ENCODE measurements around the gene PLXNA2.

PLXNA2 gene

GRCh38 chr1:208012721-208013120 lies 231.5 kb downstream of the PLXNA2 start:
- no peak for DNase-seq (ENCODE audit: low spot score)
- no peak for TF ChIP-seq CTCF (IDR thresholded peaks at IDR 0.05; ENCODE audit: extremely low read depth, missing control alignments)

DNA sequence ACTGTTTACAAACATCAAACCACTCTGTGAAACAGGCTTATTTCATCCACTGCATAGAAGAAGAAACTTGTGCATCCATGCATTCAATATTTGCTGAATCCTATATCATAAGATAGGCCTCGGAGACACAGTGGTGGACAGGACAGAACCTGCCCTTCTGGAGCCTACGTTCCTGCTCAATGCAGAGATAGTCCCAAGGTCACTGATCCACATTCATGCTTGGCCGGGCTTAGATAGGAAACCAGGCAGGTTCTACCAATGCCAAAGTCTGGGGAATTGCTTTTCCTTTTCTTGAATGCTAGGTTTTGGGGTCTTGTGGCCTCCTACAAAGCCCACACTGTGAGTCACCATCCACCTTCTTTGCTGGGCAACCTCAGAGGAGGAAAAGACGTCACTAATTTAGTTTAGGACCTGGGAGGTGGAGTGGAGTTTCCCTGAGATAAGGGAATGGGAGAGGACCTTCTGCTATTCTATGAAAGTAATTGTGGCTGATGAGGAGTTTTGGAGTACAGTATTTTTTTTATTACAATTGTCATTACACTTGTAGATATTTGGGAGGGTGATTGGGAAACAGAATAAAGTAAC lies 233.6 kb downstream of the PLXNA2 start:
- no peak for DNase-seq (ENCODE audit: low spot score)
- no peak for TF ChIP-seq CTCF (IDR thresholded peaks at IDR 0.05; ENCODE audit: extremely low read depth, missing control alignments)

DNA sequence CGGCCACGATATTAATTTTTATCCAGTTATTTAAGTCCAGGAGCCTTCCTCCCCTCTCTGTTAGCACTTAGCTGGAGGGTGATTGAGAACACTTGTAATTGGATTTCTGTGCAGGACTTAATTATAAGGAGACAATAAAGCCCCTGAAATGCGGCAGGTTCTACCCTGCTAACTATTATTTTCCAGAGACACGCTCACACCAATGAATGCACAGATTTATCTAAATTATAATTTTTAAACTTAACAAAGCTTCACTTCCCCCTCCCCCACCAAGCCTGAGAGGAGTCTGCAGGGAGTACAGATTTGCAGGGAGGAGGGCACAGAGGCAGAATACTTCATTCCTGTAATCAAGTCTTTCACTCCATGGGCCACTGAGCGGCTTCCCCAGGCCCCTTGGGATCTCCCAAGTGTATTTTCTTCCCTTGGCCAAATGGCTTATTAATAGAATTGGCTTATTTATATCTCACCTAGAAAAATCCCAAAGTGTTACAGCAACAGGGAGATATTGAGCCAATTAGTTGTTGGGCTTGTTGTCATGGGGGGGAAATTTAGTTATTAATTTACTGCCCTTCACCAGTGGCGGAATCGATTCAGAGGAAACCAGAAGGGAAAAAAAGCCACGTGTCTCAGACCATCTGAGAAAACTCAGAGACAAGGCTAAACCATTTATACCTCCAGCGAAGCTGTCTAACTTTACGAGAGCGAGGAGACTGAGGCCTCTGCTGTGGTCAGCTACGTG lies 234.3 kb downstream of the PLXNA2 start:
- DNase-seq (ENCODE audit: low spot score), result no peak
- TF ChIP-seq CTCF (IDR thresholded peaks at IDR 0.05; ENCODE audit: extremely low read depth, missing control alignments), result no peak

GRCh38 chr1:208009303-208009702 lies 234.9 kb downstream of the PLXNA2 start:
- DNase-seq (ENCODE audit: low spot score), result no peak
- no peak for TF ChIP-seq CTCF (IDR thresholded peaks at IDR 0.05; ENCODE audit: extremely low read depth, missing control alignments)

- no peak for TF ChIP-seq CTCF (IDR thresholded peaks at IDR 0.05; ENCODE audit: extremely low read depth, missing control alignments)
- DNase-seq (ENCODE audit: low spot score), result no peak
Measured at GRCh38 chr1:208008534-208008933, 235.7 kb downstream of the PLXNA2 start.

DNA sequence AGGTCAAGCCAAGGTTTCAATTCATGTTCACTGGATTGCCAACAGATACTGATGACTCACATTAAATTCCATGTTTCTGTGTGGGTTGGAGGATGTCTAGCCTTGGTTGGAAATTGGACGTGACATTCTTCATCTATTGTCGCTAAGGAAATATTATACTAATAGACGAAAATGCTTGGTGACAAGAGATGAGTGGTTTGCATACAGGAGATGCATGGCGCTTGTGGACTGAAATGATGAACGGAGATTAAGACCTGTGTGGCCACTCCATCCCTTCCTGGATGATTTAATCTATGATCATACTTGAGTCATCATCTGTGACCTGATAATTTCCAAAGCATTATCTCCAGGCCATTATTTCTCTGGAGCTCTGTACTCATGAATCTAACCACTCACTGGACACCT lies 236.2 kb downstream of the PLXNA2 start:
- no peak for TF ChIP-seq CTCF (IDR thresholded peaks at IDR 0.05; ENCODE audit: extremely low read depth, missing control alignments)
- DNase-seq (ENCODE audit: low spot score), result no peak

- no peak for TF ChIP-seq CTCF (IDR thresholded peaks at IDR 0.05; ENCODE audit: extremely low read depth, missing control alignments)
Measured at GRCh38 chr1:208007319-208007937, 236.8 kb downstream of the PLXNA2 start.

More at GRCh38 chr1:208007319-208007937, 236.8 kb downstream of the PLXNA2 start:
- DNase-seq (ENCODE audit: low spot score), result no peak
